Right lobe of liver (tissue), 4 donors: ENCODE data around the gene DAND5.

Experiments used
- CTCF ChIP-seq, 4 donors: fragments of 200-600 bp in 3 of 4; fragments of 450-650 bp in 1 of 4; IDR thresholded peaks; one replicate each; pipeline versions ENCODE4 v1.5.1 to v1.8.0; 2016 to 2022; ENCODE audit warnings: antibody characterized with exemption in 4 of 4, mild to moderate bottlenecking in 2 of 4
- POLR2A ChIP-seq: fragments of 450-650 bp; IDR thresholded peaks from one replicate; pipeline ENCODE4 v1.6.1; 2017; ENCODE audit warnings: antibody characterized with exemption, mild to moderate bottlenecking
- donor health status: DM: no; HTN: no; CAD: no.
- donor health status: DM: no; HTN: no; CAD: no.
- donor health status: DM: no; HTN: yes; CAD: no.

DNA sequence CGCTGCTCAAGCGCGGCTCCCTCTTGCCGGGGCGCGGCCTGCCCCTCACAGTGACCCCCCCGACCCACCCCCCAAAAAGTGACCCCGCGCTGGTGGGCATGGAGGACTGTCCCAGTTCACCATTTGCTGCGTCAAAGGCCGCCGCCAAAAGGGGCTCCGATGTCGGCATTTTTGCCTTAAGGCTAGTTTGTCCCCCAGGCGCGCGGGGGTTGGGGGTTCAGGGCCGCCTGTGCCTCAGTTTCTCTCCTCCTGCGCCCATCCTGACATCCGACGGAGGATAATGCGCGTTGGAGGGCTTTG is 43.0 kb downstream of the DAND5 start:
- TF ChIP-seq CTCF (IDR thresholded peaks at IDR 0.05) (no peak), POLR2A (no peak)
